Measurements from ENCODE around the gene SLC43A2. TPM values are rescaled to one million over a fixed set of nuclear protein-coding genes. Genes with fewer than 3 reads are reported as not detected.

The SLC43A2 gene
- total and polyA plus RNA-seq, 2 of the 13 experiments (the other 11 are each of a cell fraction or from before 2014, with no cell fraction given), result 7.3 to 20.0 TPM

- TF ChIP-seq THRA (CRISPR knock-in tag; IDR thresholded peaks at IDR 0.05; ENCODE audit: borderline replicate concordance) (0 out of 2 replicates have a peak, but pooled peaks have one; percentile 22), ZBTB44 (CRISPR knock-in tag; IDR thresholded peaks at IDR 0.05) (no peak), ZBTB10 (CRISPR knock-in tag; IDR thresholded peaks at IDR 0.05; ENCODE audit: borderline replicate concordance) (no peak), ATF3 (CRISPR knock-in tag; IDR thresholded peaks at IDR 0.05) (no peak), RARG (CRISPR knock-in tag; IDR thresholded peaks at IDR 0.05; ENCODE audit: low read depth) (no peak), FOXP1 (IDR thresholded peaks at IDR 0.05) (no peak), FOXP1 (CRISPR knock-in tag; IDR thresholded peaks at IDR 0.05) (no peak), ZNF234 (CRISPR knock-in tag; conservative IDR thresholded peaks at IDR 0.05) (no peak), ZNF350 (CRISPR knock-in tag; IDR thresholded peaks at IDR 0.05; ENCODE audit: borderline replicate concordance, low read depth) (no peak), JARID2 (CRISPR knock-in tag; IDR thresholded peaks at IDR 0.05; ENCODE audit: insufficient replicate concordance) (no peak), THAP8 (CRISPR knock-in tag; IDR thresholded peaks at IDR 0.05; ENCODE audit: borderline replicate concordance) (no peak), PAX8 (CRISPR knock-in tag; IDR thresholded peaks at IDR 0.05; ENCODE audit: borderline replicate concordance) (no peak), ZNF576 (CRISPR knock-in tag; IDR thresholded peaks at IDR 0.05) (no peak), RXRA (CRISPR knock-in tag; IDR thresholded peaks at IDR 0.05) (peak; percentile 43; the same call in 1 of the 2 replicates), ONECUT2 (CRISPR knock-in tag; IDR thresholded peaks at IDR 0.05) (no peak), ZNF124 (CRISPR knock-in tag; IDR thresholded peaks at IDR 0.05) (no peak), ZSCAN25 (CRISPR knock-in tag; IDR thresholded peaks at IDR 0.05) (no peak), DDIT3 (CRISPR knock-in tag; IDR thresholded peaks at IDR 0.05) (no peak), ZMYM4 (CRISPR knock-in tag; IDR thresholded peaks at IDR 0.05) (no peak), ZNF674 (CRISPR knock-in tag; IDR thresholded peaks at IDR 0.05; ENCODE audit: low read depth) (no peak), RARA (CRISPR knock-in tag; IDR thresholded peaks at IDR 0.05) (peak; percentile 54; the same call in 1 of the 2 replicates), TEAD3 (CRISPR knock-in tag; optimal IDR thresholded peaks at IDR 0.05; ENCODE audit: borderline replicate concordance) (peak; percentile 11), CAMTA2 (CRISPR knock-in tag; IDR thresholded peaks at IDR 0.05; ENCODE audit: borderline replicate concordance) (no peak)
Observed at GRCh38 chr17:1606352-1606985, 22.2 kb downstream of the SLC43A2 start (continued).

All from HepG2 (cell line).